Erythroblast (primary cell): ENCODE data around the gene ZMPSTE24.

Experiments
- GATA1 ChIP-seq: IDR thresholded peaks from 2 replicates; pipeline ENCODE4 v1.6.1; 2011; ENCODE audit warnings: low read depth, mild to moderate bottlenecking, control low read depth, low read length, moderate library complexity
- POLR2A ChIP-seq: IDR thresholded peaks from 2 replicates; pipeline ENCODE4 v1.6.1; 2011; ENCODE audit warnings: mild to moderate bottlenecking, low read length

DNA sequence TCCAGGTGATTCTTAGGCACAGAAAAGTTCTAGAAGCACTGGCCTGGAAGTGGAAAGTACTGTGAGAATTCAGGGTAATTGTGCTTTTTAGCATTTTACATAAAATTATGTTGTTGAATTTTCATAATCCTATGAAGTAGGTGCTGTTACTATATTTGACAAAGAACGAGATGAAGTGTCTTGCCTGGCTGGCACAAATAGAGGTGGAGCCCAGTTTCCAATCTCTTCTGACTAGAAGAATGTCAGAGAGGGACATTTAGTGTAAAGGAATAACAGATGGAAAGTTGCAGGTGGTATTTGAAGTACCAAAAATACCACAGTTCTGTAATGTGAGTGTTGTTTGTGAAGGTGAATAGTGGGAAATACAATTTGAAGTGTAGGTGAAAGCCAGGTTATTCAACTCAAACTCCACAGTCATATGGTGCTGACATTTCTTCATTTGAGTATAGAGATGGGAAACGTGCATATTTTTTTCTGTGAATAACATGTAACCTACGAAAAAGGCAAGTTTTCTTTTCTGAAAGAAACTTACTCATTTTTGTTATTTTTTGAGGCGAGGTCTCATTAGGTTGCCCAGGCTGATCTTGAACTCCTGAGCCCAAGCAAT lies 13.8 kb upstream of the ZMPSTE24 start:
- no peak for TF ChIP-seq POLR2A
- TF ChIP-seq GATA1: no peak
